Measurements from ENCODE around the gene STOM.

GRCh38 chr9:121395558-121395957 lies 25.5 kb upstream of the STOM start:
- TF ChIP-seq CTCF (IDR thresholded peaks at IDR 0.05; ENCODE audit: low read length) (no peak), EZH2 (optimal IDR thresholded peaks at IDR 0.05; ENCODE audit: low read depth, low read length) (no peak), EZH2phosphoT487 (IDR thresholded peaks at IDR 0.05; ENCODE audit: low read length) (no peak)

Measured in MM.1S (cell line).